Large intestine (tissue), 3 donors: ENCODE data around the gene MAPK8. TPM values are rescaled to one million over a fixed set of nuclear protein-coding genes. Genes with fewer than 3 reads are reported as not detected.

Experiments
- DNase-seq, 2 donors: peaks; one replicate each; pipeline versions ENCODE4 v3.0.0 to v3.0.0-alpha.2; 2013
- H3K27ac ChIP-seq: one replicate; pipeline ENCODE4 v1.5.1; 2013; ENCODE audit warnings: low read length
- H3K27me3 ChIP-seq: 2 replicates; pipeline ENCODE4 v1.6.1; 2013; ENCODE audit warnings: low read length; ENCODE audit not compliant: control insufficient read depth, insufficient read depth
- H3K36me3 ChIP-seq: 2 replicates; pipeline ENCODE4 v1.6.1; 2013; ENCODE audit warnings: low read length; ENCODE audit not compliant: control insufficient read depth, insufficient read depth
- H3K4me1 ChIP-seq: one replicate; pipeline ENCODE4 v1.6.1; 2013; ENCODE audit warnings: low read length; ENCODE audit not compliant: control insufficient read depth, insufficient read depth
- H3K4me3 ChIP-seq: one replicate; pipeline ENCODE4 v1.5.1; 2013; ENCODE audit warnings: low read length
- H3K9me3 ChIP-seq: one replicate; pipeline ENCODE4 v1.6.1; 2013; ENCODE audit warnings: mild to moderate bottlenecking, low read depth, low read length, moderate library complexity; ENCODE audit not compliant: control insufficient read depth
- WGBS: methylation state at CpG from one replicate; pipeline ENCODE4 v1.1.5; 2013; ENCODE audit warnings: low lambda C conversion rate; ENCODE audit not compliant: insufficient coverage; 5-methylcytosine and 5-hydroxymethylcytosine counted together
- polyA plus RNA-seq: library from polyadenylated mRNA; unstranded; fragments of 120-200 nt; gene quantifications from one replicate; pipeline ENCODE4 v1.2.1, GENCODE V29; 2013

MAPK8 gene
- polyA plus RNA-seq, 1 donor, result 40.6 TPM

DNA sequence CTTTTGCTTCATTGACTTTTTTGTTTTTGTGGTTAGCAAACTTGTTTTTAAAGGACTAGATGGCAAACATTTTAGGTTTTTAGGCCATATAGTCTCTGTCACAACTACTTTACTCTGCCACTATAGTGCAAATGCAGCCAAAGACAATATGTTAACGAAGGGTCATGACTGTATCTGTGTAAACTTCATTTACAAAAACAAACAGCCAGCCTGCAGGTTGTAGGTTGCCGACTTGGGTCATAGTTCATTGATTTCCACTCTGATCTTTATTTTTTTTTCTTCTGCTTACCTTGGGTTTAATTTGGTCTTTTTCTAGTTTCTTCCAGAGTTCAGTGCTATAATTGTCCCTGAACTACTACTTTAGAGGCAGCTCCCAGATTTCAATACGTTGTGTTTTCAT, 178.4 kb downstream of the MAPK8 start:
- H3K9me3 ChIP-seq, result no peaks in the 10 kb centered on the region
- H3K4me1 ChIP-seq, result peaks cover 8% of the 10 kb centered on the region
- no peaks in the 10 kb centered on the region for H3K36me3 ChIP-seq
- DNase-seq, result no peak
- no peaks in the 10 kb centered on the region for H3K27me3 ChIP-seq
- H3K4me3 ChIP-seq, result no peak overlapping the region
- no peak overlapping the region for H3K27ac ChIP-seq
- 47% methylated on average over 3 of the region's 3 CpGs for WGBS

DNA sequence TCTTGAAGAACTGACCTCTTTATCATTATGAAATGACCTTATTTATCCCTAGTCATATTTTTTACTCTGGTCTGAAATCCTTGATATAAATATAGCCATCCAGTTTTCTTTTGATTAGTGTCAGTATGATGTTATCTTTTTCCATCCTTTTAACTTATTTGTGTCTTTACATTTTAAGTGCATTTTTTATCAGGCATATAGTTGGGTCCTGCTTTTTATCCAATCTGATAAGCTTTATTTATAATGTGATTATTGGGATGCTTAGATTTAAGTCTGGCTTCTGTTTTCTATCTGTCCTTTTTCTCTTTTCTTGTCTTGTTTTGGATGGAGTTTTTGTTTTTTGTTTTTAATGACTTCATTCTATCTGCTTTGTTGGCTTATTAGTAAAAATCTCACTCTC, 179.2 kb downstream of the MAPK8 start:
- H3K9me3 ChIP-seq, result no peaks in the 10 kb centered on the region
- H3K27me3 ChIP-seq, result no peaks in the 10 kb centered on the region
- H3K27ac ChIP-seq, result no peak overlapping the region
- H3K4me1 ChIP-seq, result peaks cover 3% of the 10 kb centered on the region
- H3K4me3 ChIP-seq, result no peak overlapping the region
- no peak for DNase-seq
- no peaks in the 10 kb centered on the region for H3K36me3 ChIP-seq

GRCh38 chr10:48487244-48487643, 180.8 kb downstream of the MAPK8 start:
- Histone ChIP-seq H3K9me3 (no peaks in the 10 kb centered on the region), H3K36me3 (no peaks in the 10 kb centered on the region), H3K4me1 (no peaks in the 10 kb centered on the region), H3K27ac (no peak overlapping the region), H3K4me3 (no peak overlapping the region), H3K27me3 (no peaks in the 10 kb centered on the region)
- no peak for DNase-seq
- no CpG with 5 or more reads among the region's 1 CpG for WGBS

Other genes with a start within 250 kb of the MAPK8 start
- 0.06 TPM for gene FRMPD2, start 32.0 kb upstream of the MAPK8 start, polyA plus RNA-seq